Measurements from ENCODE around the gene TSG101. TPM values are rescaled to one million over a fixed set of nuclear protein-coding genes. Genes with fewer than 3 reads are reported as not detected.

The TSG101 gene
- polyA plus RNA-seq, 4 donors: 86.4 to 165 (median 137) TPM

Other genes with a start within 250 kb of the TSG101 start
- gene HPS5, start 204.8 kb downstream of the TSG101 start, polyA plus RNA-seq (ENCODE audit: insufficient read length in 4 of 4): 10 to 100 TPM; 17.2 to 24.9 (median 21.3) TPM
- 10 to 100 TPM; 46.9 to 61.2 (median 53.1) TPM for gene GTF2H1, start 204.4 kb downstream of the TSG101 start, polyA plus RNA-seq (ENCODE audit: insufficient read length in 4 of 4)
- 100 to 1,000 TPM; 224 to 392 (median 302) TPM for gene LDHA, start 132.4 kb downstream of the TSG101 start, polyA plus RNA-seq (ENCODE audit: insufficient read length in 4 of 4)
- gene LDHC, start 114.6 kb downstream of the TSG101 start, polyA plus RNA-seq (ENCODE audit: insufficient read length in 4 of 4): 1 to 10 TPM in 1 of 4 donors, under 1 TPM in 2, not detected in 1; 0.21 to 1.2 (median 0.34) TPM
- gene LDHAL6A, start 71.1 kb downstream of the TSG101 start, polyA plus RNA-seq (ENCODE audit: insufficient read length in 4 of 4): 1 to 10 TPM in 3 of 4 donors, under 1 TPM in 1; 0.42 to 1.3 (median 1.2) TPM
- 10 to 100 TPM; 18.0 to 23.1 (median 20.8) TPM for gene UEVLD, start 61.8 kb upstream of the TSG101 start, polyA plus RNA-seq (ENCODE audit: insufficient read length in 4 of 4)
- gene MISFA, start 72.8 kb upstream of the TSG101 start, polyA plus RNA-seq (ENCODE audit: insufficient read length in 4 of 4): 10 to 100 TPM in 1 of 4 donors, 1 to 10 TPM in 3; 4.5 to 16.8 (median 7.3) TPM
- 10 to 100 TPM; 25.7 to 29.2 (median 26.5) TPM for gene SPTY2D1, start 107.4 kb upstream of the TSG101 start, polyA plus RNA-seq (ENCODE audit: insufficient read length in 4 of 4)
- gene TMEM86A, start 171.8 kb upstream of the TSG101 start, polyA plus RNA-seq (ENCODE audit: insufficient read length in 4 of 4): 1 to 10 TPM; 5.8 to 8.3 (median 7.2) TPM
- 1 to 10 TPM in 3 of 4 donors, under 1 TPM in 1; 0.87 to 2.6 (median 1.6) TPM for gene IGSF22, start 199.2 kb upstream of the TSG101 start, polyA plus RNA-seq (ENCODE audit: insufficient read length in 4 of 4)